ENCODE results near the gene CES2.

- no peak for TF ChIP-seq CTCF (IDR thresholded peaks at IDR 0.05; ENCODE audit: borderline replicate concordance, extremely low read depth, low read length, poor library complexity, severe bottlenecking)
- no peak for TF ChIP-seq EZH2 (IDR thresholded peaks at IDR 0.05; ENCODE audit: borderline replicate concordance, low read depth, low read length, severe bottlenecking)
These were observed 10.6 kb downstream of the CES2 start for GRCh38 chr16:66945939-66946338.
